Common myeloid progenitor, CD34-positive (primary cell): ENCODE measurements around the gene SMIM13.
"Not testable (repeated sequence)": the region's sequence is repeated elsewhere in the genome, so short reads cannot be mapped to it uniquely, and the experiment has no call there.

Experiments used
- CTCF ChIA-PET: fragments of 350-600 bp; sonication (Branson Sonifier 250); formaldehyde crosslinking; loops from one replicate; lab custom pipeline; 2021; ENCODE audit warnings: antibody characterized with exemption; lab: Charles Lee
- POLR2A ChIA-PET: fragments of 350-600 bp; sonication (Branson Sonifier 250); formaldehyde crosslinking; loops from one replicate; lab custom pipeline; 2021; ENCODE audit warnings: antibody characterized with exemption; lab: Charles Lee
- DNase-seq, 3 donors: peaks; one replicate each; pipeline versions ENCODE4 v3.0.0 to v3.0.0-alpha.2; 2013
- H3K27ac ChIP-seq, 2 experiments: 1 replicate in 1 of 2; 2 replicates in 1 of 2; pipeline ENCODE4 v1.7.0; 2013; ENCODE audit warnings: inconsistent platforms in 2 of 2, low read length in 2 of 2, mild to moderate bottlenecking in 2 of 2, low read depth in 1 of 2, moderate library complexity in 1 of 2; ENCODE audit not compliant: severe bottlenecking in 2 of 2, insufficient read depth in 1 of 2, poor library complexity in 1 of 2
- H3K27me3 ChIP-seq, 5 experiments: replicated peaks in 2 of 5; 1 replicate in 3 of 5; 2 replicates in 2 of 5; pipeline versions ENCODE4 v1.6.1 to v1.7.0; 2013; ENCODE audit warnings: low read length in 4 of 5, mild to moderate bottlenecking in 2 of 5, moderate library complexity in 2 of 5, inconsistent platforms in 1 of 5; ENCODE audit not compliant: insufficient read depth in 5 of 5, control insufficient read depth in 4 of 5
- H3K36me3 ChIP-seq, 4 experiments: 1 replicate in 2 of 4; 2 replicates in 2 of 4; pipeline versions ENCODE4 v1.6.1 to v1.7.0; 2013; ENCODE audit warnings: low read length in 3 of 4, control low read depth in 1 of 4, mild to moderate bottlenecking in 1 of 4; ENCODE audit not compliant: control insufficient read depth in 4 of 4, insufficient read depth in 4 of 4
- H3K4me1 ChIP-seq, 4 experiments: 1 replicate in 3 of 4; 2 replicates in 1 of 4; pipeline versions ENCODE4 v1.6.1 to v1.7.1; 2013; ENCODE audit warnings: low read length in 3 of 4, mild to moderate bottlenecking in 3 of 4, control low read depth in 1 of 4, inconsistent platforms in 1 of 4, moderate library complexity in 1 of 4; ENCODE audit not compliant: control insufficient read depth in 4 of 4, insufficient read depth in 4 of 4; ENCODE audit errors: control extremely low read depth in 1 of 4
- H3K4me3 ChIP-seq, 7 experiments: 1 replicate in 4 of 7; 2 replicates in 3 of 7; pipeline versions ENCODE4 v1.5.1 to v1.7.0; 2013; ENCODE audit warnings: mild to moderate bottlenecking in 7 of 7, low read length in 6 of 7, moderate library complexity in 6 of 7, inconsistent platforms in 2 of 7, low read depth in 2 of 7, control low read depth in 1 of 7; ENCODE audit not compliant: insufficient read depth in 4 of 7, control insufficient read depth in 1 of 7; ENCODE audit errors: extremely low read depth in 1 of 7
- H3K9me3 ChIP-seq, 5 experiments: 1 replicate in 4 of 5; 2 replicates in 1 of 5; pipeline versions ENCODE4 v1.6.1 to v1.7.1; 2013; ENCODE audit warnings: low read length in 4 of 5, mild to moderate bottlenecking in 2 of 5, inconsistent platforms in 1 of 5, low read depth in 1 of 5, moderate library complexity in 1 of 5; ENCODE audit not compliant: control insufficient read depth in 4 of 5, insufficient read depth in 2 of 5; ENCODE audit errors: control extremely low read depth in 1 of 5
- WGBS: methylation state at CpG from one replicate; pipeline ENCODE4 v1.1.5; 2013; ENCODE audit not compliant: insufficient coverage; 5-methylcytosine and 5-hydroxymethylcytosine counted together

Gene SMIM13

DNA sequence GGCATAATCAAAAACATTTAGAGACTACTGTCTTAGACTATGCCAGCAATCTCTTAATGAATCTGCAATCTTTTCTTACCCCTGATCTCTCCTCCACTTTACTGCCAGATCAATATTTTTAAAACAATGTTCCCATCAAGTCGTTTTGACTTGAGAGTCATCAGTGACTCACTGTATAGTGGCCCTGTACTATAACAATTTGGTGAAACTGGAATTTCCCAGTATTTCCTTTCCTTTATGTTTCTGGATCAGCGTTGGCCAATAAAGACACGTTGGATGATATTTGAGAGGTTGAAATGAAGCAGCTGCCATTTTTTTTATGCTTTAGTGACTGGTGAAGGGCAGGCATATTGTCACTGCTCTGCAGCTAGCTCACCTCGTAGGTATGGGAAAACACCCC is 10.1 kb upstream of the SMIM13 start:
- POLR2A ChIA-PET = interaction anchor here (0.6 kb wide), 1 partner anchor 852 kb away, joined by 6 read pairs; no protein-coding TSS in a partner anchor
- no peaks in the 10 kb centered on the region for H3K9me3 ChIP-seq
- WGBS = 75% methylated on average over 2 of the region's 4 CpGs
- CTCF ChIA-PET = interaction anchor here (0.7 to 1.0 kb wide), 2 partner anchors 20 to 413 kb away, joined by 3 read pairs; no protein-coding TSS in a partner anchor
- H3K36me3 ChIP-seq = no peaks in the 10 kb centered on the region
- H3K27me3 ChIP-seq = no peaks in the 10 kb centered on the region
- DNase-seq = no peak
- no peak overlapping the region for H3K27ac ChIP-seq
- no peaks in the 10 kb centered on the region for H3K4me1 ChIP-seq
- H3K4me3 ChIP-seq = no peak overlapping the region

GRCh38 chr6:11083956-11084355 is 9.7 kb upstream of the SMIM13 start:
- H3K36me3 ChIP-seq = no peaks in the 10 kb centered on the region
- DNase-seq = no peak
- H3K9me3 ChIP-seq = no peaks in the 10 kb centered on the region
- ChIA-PET POLR2A (interaction anchor here (0.6 kb wide), 1 partner anchor 853 kb away, joined by 6 read pairs; no protein-coding TSS in a partner anchor), CTCF (interaction anchor here (0.8 to 1.8 kb wide), 2 partner anchors 9 to 11 kb away, joined by 3 to 4 read pairs; no protein-coding TSS in a partner anchor)
- H3K4me3 ChIP-seq = no peak overlapping the region
- H3K27me3 ChIP-seq = no peaks in the 10 kb centered on the region
- WGBS = 96% methylated on average over 4 of the region's 5 CpGs
- no peak overlapping the region for H3K27ac ChIP-seq
- no peaks in the 10 kb centered on the region for H3K4me1 ChIP-seq

DNA sequence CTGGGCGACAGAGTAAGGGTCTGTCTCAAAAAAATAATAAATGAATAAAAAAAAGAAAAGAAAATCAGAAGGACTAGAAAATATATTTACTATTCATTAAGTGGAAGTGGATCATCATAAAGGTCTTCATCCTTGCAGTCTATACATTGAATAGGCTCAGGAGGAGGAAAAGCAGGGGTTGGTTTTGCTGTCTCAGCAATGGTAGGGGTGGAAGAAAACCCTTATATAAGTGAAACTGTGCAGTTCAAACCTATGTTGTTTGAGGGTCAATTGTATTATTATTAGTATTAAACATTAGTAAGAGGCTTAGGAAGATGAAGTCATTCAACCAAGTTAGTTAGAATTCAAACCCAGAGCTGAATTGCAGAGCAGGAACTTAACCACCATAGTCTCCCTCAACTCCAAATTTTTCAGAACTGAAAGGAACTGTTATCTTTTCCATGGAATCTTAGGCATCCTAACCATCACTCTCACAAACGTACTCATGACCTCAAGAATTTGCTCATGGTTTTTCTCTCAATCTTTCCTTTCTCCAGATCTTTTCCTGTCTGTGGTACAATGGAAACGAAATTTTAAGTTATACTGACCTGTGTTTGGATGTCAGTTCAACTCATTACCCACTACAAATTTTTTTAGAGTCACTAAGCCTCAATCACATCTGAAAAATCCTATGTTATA is 7.7 kb upstream of the SMIM13 start:
- Histone ChIP-seq H3K27me3 (no peaks in the 10 kb centered on the region), H3K4me3 (no peak overlapping the region), H3K27ac (no peak overlapping the region), H3K36me3 (no peaks in the 10 kb centered on the region), H3K9me3 (no peaks in the 10 kb centered on the region), H3K4me1 (no peaks in the 10 kb centered on the region)
- 83% methylated on average over 1 of the region's 3 CpGs for WGBS
- no peak for DNase-seq
- CTCF ChIA-PET = interaction anchor here (1.8 kb wide), 1 partner anchor 9 kb away, joined by 4 read pairs; no protein-coding TSS in a partner anchor
- POLR2A ChIA-PET = no interaction called here

DNA sequence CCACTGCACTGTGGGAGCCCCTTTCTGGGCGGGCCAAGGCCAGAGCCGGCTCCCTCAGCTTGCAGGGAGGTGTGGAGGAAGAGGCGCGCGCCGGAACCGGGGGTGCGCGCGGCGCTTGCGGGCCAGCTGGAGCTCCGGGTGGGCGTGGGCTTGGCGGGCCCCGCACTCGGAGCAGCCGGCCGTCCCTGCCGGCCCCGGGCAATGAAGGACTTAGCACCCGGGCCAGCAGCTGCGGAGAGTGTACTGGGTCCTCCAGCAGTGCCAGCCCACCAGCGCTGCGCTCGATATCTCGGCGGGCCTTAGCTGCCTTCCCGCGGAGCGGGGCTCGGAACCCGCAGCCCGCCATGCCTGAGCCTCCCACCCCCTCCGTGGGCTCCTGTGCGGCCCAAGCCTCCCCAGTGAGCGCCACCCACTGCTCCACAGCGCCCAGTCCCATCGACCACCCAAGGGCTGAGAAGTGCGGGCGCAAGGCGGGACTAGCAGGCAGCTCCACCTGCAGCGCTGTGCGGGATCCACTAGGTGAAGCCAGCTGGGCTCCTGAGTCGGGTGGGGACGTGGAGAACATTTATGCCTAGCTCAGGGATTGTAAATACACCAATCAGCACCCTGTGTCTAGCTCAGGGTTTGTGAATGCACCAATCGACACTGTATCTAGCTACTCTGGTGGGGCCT is 6.4 kb upstream of the SMIM13 start:
- CTCF ChIA-PET = interaction anchor here (0.9 to 1.7 kb wide), 4 partner anchors 10 to 20 kb away, joined by 3 to 7 read pairs (median 4); no protein-coding TSS in a partner anchor
- H3K27ac ChIP-seq, H3K4me3 ChIP-seq, POLR2A ChIA-PET, H3K9me3 ChIP-seq, H3K4me1 ChIP-seq, H3K27me3 ChIP-seq, DNase-seq, H3K36me3 ChIP-seq: not testable (repeated sequence)
- WGBS = 88% methylated on average over 45 of the region's 47 CpGs

DNA sequence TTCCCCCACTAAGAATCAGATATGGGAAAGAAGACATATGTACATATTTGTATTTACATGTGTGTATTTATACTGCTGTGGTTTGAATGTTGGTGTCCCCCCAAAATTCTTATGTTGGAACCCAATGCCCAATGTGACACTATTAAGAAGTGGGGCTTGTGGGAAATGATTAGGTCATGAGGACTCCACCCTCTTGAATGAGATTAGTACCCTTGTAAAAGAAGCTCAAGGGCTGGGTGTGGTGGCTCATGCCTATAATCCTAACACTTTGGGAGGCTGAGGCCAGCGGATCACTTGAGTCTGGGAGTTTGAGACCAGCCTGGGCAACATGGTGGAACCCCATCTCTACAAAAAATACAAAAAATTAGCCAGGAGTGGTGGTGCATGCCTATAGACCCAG is 3.9 kb upstream of the SMIM13 start:
- POLR2A ChIA-PET = no interaction called here
- H3K27ac ChIP-seq = no peak overlapping the region
- H3K36me3 ChIP-seq = no peaks in the 10 kb centered on the region
- H3K9me3 ChIP-seq = no peaks in the 10 kb centered on the region
- no peaks in the 10 kb centered on the region for H3K27me3 ChIP-seq
- DNase-seq = no peak
- peaks cover 0 to 13% (median 8%) of the 10 kb centered on the region in 4 experiments for H3K4me1 ChIP-seq
- no peak overlapping the region for H3K4me3 ChIP-seq
- WGBS = 100% methylated on average over 1 of the region's 1 CpG
- CTCF ChIA-PET = interaction anchor here (1.2 kb wide), 1 partner anchor 21 kb away, joined by 3 read pairs; no protein-coding TSS in a partner anchor

DNA sequence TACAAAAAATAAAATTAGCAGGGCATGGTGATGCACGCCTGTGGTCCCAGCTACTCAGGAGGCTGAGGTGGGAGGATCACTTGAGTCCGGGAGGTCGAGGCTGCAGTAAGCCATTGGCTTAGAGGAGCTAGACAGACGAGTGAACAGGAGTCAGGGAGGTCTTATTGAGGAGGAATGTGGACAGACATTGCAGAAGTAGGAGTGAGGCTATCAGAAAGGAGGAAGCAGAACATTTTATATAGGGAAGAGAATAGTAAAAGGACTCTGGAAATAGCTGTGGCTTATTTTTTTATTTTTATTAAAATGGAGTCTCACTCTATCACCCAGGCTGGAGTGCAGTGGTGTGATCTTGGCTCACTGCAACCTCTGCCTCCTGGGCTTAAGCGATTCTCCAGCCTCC is 2.5 kb upstream of the SMIM13 start:
- H3K36me3 ChIP-seq, H3K27me3 ChIP-seq, H3K4me3 ChIP-seq, POLR2A ChIA-PET, H3K27ac ChIP-seq, DNase-seq, H3K9me3 ChIP-seq: not testable (repeated sequence)
- 98% methylated on average over 5 of the region's 5 CpGs for WGBS
- H3K4me1 ChIP-seq = peaks cover 0 to 24% (median 15%) of the 10 kb centered on the region in 4 experiments
- CTCF ChIA-PET = interaction anchor here (0.9 kb wide), 1 partner anchor 29 kb away, joined by 3 read pairs; no protein-coding TSS in a partner anchor
